RPMI7951 (cell line): ENCODE measurements around the gene SERTAD2. TPM values are rescaled to one million over a fixed set of nuclear protein-coding genes. Genes with fewer than 3 reads are reported as not detected.

Experiments used
- DNase-seq: peaks from one replicate; pipeline ENCODE4 v3.0.0-alpha.2; 2012; ENCODE audit warnings: low read depth
- total RNA-seq: library from RNA; depleted of rRNA; stranded (reverse); fragments of >200 nt; shearing (Covaris generic); gene quantifications from 2 replicates; pipeline ENCODE4 v1.2.3, GENCODE V29; 2014; rRNA removed

Gene SERTAD2
- 4.9 and 5.0 TPM in 2 replicates for total RNA-seq

GRCh38 chr2:64653109-64654062 lies at the start of gene SERTAD2:
Gene SERTAD2 (minus strand): TSS chr2:64653913. CDS start chr2:64636871, 17,042 bp downstream.
- DNase-seq, result peak; percentile 87

DNA sequence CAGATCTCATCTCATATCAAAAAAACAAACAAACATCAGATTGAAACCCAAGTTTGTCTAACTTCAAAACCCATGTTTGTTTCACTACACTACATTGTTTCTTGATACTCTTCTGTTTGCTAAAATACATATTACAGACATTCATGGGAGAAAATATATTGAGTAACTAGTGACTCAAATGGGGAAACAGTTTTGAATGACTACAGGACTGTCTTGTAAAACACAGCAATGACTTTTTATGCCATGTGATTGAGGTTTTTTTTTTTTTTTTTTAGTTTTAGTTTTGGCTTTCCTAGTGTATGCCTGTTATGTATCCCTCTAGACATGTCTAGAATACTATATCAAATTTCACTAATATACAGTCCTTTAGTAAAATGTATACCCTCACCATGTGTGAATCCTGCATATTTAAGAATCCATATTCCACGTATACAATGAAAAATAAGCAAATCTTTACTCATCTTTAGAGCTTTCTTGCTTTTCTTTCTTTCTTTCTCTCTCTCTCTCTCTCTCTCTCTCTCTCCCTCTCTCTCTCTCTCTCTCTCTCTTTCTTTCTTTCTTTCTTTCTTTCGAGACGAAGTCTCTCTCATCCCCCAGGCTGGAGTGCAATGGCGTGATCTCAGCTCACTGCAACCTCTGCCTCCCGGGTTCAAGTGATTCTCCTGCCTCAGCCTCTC lies 46.6 kb upstream of the SERTAD2 start:
- no peak for DNase-seq

DNA sequence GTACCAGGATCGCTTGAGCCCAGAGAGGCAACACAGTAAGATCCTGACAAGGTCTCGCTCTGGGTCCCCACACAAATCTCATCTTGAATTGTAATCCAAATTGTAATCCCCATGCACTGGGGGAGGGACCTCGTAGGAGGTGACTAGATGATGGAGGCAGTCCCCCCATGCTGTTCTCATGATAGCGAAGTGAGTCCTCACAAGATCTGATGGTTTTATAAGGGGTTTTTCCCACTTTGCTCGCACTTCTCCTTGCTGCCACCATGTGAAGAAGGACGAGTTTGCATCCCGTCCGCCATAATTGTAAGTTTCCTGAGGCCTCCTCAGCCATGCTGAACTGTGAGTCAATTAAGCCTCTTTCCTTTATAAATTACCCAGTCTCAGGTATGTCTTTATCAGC lies 46.0 kb upstream of the SERTAD2 start:
- no peak for DNase-seq

- DNase-seq, result peak; percentile 90
These were observed 45.1 kb upstream of the SERTAD2 start for GRCh38 chr2:64698668-64699444.

GRCh38 chr2:64698177-64698643 lies 44.5 kb upstream of the SERTAD2 start:
- DNase-seq, result no peak

DNA sequence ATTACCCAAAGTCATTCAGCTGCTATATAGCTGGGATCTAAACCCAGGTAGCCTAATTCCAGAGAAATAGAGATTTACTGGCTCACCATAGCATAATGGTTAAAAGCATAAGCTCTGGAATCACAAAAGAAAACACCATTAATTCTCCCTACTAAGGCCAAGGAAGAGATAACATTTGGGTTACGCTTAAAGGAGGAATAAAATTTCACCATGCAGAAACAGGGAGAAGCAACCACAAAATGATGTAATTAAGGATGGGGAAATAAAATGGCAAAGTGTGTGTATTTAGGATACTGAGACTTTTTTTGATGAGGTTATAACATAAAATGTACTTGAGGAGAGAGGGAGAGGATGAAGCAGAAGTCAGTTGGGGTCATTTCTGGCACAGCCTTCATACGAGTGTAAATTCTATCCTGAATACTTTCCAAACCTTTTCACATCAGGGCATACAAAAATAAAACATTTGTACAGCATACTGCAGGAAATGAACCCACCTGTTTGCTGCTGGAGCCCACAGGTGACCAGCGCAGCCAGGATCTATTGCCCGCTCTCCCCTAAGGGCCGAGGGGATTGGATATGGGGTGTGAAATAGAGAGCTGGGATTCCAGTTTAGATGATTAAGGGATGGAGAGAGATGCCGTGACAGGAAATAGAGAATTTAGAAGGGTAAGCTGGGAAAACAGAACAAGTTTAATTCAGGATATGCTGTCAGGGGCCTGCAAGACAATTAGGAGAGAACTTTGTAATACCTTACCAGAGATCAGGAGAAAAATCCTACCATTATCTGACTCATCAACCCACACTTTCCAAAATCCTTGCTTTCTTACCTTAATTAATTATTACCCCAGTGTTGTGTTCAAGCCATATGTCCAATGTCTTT lies 43.8 kb upstream of the SERTAD2 start:
- no peak for DNase-seq

DNA sequence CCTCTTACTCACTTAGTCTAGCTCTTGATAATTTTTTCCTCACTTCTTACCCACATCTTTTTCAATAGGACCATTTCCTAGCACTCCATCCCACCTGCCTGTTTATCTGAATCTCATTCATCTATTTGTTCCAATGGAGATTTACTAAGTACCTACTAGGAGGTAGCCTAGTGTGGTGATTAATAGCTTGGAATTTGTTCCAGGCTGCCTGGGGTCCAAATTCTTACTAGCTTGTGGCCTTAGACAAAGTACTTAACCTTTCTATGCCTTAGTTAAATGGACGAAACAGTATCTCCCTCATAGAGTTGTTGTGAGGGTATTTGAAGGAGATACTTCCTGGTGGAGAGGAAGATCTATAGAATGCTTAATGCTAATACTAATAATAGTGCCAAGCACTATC lies 42.9 kb upstream of the SERTAD2 start:
- no peak for DNase-seq

GRCh38 chr2:64695721-64696261 lies 42.1 kb upstream of the SERTAD2 start:
- DNase-seq, result peak; percentile 66

DNA sequence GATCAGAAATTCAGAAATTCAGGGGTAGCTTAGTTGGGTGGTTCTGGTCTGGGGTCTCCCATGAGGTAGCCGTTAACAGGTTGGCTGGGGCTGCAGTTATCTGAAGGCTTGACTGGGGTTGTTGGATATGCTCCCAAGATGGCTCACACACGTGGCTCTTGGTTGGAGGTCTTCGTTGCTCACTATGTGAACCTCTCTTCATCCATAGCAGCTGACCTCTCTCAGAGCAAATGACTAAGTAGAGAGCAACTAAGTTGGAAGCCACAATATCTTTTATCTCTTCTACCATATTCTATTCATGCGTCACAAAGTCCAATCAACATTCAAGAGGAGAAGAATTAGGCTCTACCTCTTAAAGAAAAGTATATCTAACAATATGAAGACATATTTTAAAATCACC lies 38.7 kb upstream of the SERTAD2 start:
- peak; percentile 64 for DNase-seq

DNA sequence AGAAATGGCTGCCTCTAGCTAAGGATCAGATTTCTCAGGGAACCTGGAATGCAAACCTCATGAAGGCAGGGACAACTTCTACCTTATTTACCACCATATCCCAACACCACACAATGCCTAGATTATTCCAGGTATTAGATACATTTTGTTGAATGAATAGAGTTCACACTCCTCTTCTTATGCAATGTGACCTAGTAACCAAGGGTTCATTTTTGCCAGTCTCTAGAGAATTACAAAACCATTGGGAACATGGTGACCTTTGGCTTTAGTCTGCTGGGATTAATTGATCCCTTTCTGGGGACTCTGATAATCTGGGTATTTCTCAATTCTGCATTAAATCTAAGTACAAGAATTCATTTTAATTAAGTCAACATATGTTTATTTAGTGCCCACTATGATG lies 35.2 kb upstream of the SERTAD2 start:
- DNase-seq, result no peak

DNA sequence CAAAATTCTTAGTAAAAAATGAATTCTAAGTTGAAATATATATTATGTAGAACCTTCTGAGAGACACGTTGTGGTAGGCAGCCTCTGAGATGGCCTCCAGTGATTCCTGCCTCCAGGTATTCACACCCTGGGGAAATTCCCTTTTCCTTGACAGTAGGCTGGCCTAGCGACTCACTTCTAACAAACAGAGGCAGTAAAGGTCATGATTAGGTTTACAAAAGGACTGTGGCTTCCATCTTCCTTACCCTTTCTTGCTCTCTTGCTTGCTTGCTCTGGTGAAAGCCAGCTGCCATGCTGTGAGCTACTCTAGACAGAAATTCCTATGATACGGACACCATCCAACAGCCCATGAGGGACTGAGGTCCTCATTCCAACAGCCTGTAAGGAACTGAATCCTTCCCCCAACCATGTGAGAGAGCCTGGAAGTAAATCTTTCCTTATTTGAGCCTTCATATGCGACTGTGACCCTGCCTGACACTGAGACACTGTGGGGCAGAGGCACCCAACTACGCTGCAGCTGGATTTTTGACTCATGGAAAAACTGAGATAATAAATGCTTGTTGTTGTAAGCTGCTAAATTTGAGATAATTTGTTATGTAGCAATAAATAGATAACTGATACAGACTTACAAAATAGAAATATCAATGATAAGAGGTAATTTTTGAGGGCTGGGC lies 32.7 kb upstream of the SERTAD2 start:
- DNase-seq, result no peak

GRCh38 chr2:64685430-64685829 lies 31.7 kb upstream of the SERTAD2 start:
- DNase-seq, result no peak

DNA sequence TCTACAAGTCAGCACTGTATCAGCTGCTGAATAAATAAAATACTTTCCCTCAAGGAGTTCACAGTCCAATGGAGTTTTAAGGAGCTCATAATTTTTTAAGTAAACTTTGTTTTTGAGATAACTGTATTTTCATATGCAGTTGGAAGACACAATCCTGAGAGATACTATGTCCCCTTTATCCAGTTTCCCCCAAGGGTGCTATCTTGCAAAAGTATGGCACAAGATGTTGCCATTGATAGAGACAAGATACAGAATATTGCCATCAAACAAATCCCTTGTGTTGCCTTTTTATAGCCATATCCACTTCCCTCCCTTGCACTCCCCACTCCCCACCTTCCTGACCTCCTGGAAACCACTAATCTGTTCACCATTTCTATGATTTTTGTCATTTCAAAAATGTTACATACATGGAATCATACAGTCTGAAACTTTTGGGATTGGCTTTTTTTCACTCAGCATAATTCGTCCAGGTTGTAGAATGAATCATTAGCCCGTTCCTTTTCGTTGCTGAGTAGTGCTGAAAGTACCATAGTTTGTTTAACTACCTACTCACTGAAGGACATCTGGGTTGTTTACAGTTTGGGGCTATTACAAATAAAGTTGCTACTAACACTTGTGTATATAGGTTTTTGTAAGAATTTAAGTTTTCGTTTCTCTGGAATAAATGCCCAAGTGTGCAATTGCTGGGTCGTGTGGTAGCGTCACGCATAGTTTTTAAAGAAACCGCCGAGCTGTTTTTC lies 30.2 kb upstream of the SERTAD2 start:
- DNase-seq, result no peak

- no peak for DNase-seq
These were observed 27.8 kb upstream of the SERTAD2 start for GRCh38 chr2:64681479-64681967.

- DNase-seq, result no peak
These were observed 26.1 kb upstream of the SERTAD2 start for GRCh38 chr2:64679673-64680425.

DNA sequence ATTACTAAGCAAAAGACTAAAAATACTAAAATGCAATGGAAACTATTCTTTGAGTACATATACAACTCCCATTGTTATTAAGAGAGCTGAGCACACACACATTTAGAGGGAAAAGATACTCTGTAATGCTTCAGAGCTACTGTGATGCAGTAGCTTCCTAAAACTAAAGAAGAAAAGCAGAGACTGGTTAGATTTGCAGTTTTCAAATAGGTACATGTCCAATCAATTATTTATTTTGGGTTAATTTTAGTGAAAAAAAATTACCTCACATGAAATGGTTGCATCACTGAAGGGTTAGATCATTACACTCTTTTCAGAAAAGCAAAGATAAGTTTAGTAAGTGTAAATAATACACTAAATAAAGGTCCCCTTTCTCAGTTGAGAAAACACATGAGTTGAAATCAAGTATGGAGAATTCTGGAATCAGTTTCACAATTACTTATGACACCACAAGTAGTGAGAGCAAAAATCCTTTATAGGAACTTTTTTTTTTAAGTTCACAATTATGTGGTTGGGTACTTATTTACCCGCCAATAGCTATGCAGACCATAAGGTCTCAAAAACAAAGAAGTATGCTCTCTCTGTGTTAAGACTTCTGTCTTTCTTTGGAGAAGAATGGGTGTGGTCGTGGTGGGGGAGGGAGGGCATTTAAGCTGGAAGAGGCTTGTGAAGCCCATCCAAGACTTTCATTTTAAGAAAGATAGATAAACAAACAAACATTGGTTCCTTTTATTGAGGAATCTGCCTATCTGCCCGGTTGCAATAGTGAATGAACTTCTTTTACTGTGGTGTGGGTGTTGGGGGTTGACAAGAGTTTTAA lies 25.3 kb upstream of the SERTAD2 start:
- DNase-seq, result no peak

GRCh38 chr2:64677530-64677929 lies 23.8 kb upstream of the SERTAD2 start:
- DNase-seq, result no peak

DNA sequence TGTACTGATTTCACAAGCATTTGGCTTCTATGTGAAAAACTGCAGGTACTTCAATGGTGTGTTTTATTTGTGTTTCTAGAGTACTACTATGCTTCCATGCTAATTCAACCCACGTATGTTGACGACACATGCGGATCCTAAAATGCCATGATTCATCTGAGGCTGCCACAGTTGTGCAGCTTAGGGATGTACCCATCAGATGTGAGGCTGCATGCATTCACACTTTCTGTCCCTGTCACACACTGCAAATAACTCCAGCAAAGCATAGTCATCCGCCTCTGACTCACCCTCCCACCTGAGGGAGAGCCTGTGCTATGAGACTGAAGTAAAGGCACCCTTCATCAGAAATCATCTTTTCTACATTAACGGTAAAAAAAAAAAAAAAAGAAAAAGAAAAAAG lies 22.1 kb upstream of the SERTAD2 start:
- DNase-seq, result peak; percentile 47
